ENCODE measurements around the gene MBTPS1. TPM values are rescaled to one million over a fixed set of nuclear protein-coding genes. Genes with fewer than 3 reads are reported as not detected.

Gene MBTPS1
- polyA plus RNA-seq, 2 of the 4 experiments (the other 2 are of a cell fraction): 50.3 to 88.4 TPM

DNA sequence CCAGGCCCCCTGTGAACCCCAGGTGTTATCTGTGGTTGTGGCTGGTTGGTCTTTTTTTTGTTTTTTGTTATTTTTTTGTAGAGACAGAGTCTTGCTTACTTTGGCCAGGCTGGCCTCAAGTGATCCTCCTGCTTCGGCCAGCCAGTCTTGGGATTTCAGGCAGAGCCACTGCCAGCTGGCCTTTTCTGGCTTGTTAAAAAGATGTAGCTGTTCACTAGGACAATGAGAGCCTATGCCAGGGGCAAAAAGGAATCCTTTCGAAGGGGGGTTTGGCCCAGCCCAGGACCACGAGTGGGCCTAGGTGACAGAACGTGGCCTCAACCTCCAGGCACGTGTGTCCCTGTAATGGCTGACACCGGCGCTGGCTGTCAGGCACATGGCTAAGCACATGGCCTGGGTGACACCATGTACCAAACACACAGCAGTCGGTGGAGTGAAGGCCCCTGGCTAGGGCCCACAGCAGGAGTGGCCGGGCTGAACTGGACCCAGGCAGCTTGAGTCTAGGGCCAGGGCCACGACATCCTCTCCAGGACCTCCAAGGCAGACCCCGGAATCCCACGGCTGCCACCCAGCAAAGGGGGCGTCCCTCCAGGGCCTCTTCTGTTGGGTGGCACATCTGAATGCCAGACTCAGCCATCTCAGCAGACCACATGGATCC is 67.2 kb downstream of the MBTPS1 start:
- Histone ChIP-seq H3K4me1 (no peaks in the 10 kb centered on the region), H3K9me3 (no peaks in the 10 kb centered on the region), H3K4me2 (no peak overlapping the region), H3K4me3 (no peak overlapping the region), H3K27ac (no peak overlapping the region)
- 88% methylated on average over 13 of the region's 13 CpGs for WGBS (ENCODE audit: missing lambda C conversion rate)
- ChIA-PET CTCF (interaction anchor here (1.4 to 1.8 kb wide), 2 partner anchors 93 to 96 kb away, joined by 4 to 7 read pairs; partner anchors contain the start of gene OSGIN1), POLR2A (no interaction called here)
- TF ChIP-seq CBX8 (IDR thresholded peaks at IDR 0.05): no peak
- no peak for TF ChIP-seq NFE2L2 (conservative IDR thresholded peaks at IDR 0.05; ENCODE audit: low read length)
- no peak for TF ChIP-seq CEBPB (IDR thresholded peaks at IDR 0.05)
- no peak for TF ChIP-seq SREBF2 (IDR thresholded peaks at IDR 0.05)
- no peak for TF ChIP-seq RAD21 (conservative IDR thresholded peaks at IDR 0.05 in 1 of 2, IDR thresholded peaks at IDR 0.05 in 1 of 2)
- TF ChIP-seq JUN (IDR thresholded peaks at IDR 0.05): no peak
- TF ChIP-seq USF2 (IDR thresholded peaks at IDR 0.05): no peak
- no peak for TF ChIP-seq ELK1 (IDR thresholded peaks at IDR 0.05; ENCODE audit: low read depth, low read length)
- TF ChIP-seq, protein P1, sequence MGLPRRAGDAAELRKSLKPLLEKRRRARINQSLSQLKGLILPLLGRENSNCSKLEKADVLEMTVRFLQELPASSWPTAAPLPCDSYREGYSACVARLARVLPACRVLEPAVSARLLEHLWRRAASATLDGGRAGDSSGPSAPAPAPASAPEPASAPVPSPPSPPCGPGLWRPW (IDR thresholded peaks at IDR 0.05): no peak
- no peak for TF ChIP-seq RNF2 (IDR thresholded peaks at IDR 0.05; ENCODE audit: borderline replicate concordance, low read depth)
- no peak for TF ChIP-seq CHD4 (IDR thresholded peaks at IDR 0.05; ENCODE audit: borderline replicate concordance)
- no peak for TF ChIP-seq MAFK (IDR thresholded peaks at IDR 0.05; ENCODE audit: partially characterized antibody)
- no peak for DNase-seq (ENCODE audit: low read depth in 1 of 2, low spot score in 1 of 2)
- FAIRE-seq: no peak
- no peak for ATAC-seq

DNA sequence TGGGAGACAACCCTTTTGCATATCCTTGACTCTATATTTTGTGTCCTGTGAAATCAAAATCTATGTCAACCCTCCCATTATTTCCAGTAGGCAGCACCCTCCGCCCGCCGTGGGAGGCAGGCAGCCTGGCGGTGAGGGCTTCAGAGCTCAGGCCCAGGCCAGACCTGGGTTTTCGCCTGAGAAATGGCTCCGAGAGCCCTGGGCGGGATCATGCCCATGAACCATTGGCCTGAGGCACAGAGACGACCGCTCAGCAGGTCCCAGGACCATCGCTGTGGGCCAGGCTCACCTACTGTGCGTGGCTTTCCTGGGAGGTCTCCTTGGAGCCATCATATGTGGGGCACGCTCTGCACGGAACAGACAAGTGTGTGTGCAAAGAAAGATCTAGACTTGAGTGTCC is 67.9 kb downstream of the MBTPS1 start:
- FAIRE-seq: no peak
- CTCF ChIA-PET: interaction anchor here (1.3 to 6.4 kb wide), 4 partner anchors 11 to 95 kb away, joined by 4 to 28 read pairs (median 6); partner anchors contain the start of gene OSGIN1
- 90% methylated on average over 13 of the region's 13 CpGs for WGBS (ENCODE audit: missing lambda C conversion rate)
- Histone ChIP-seq H3K27ac (no peak overlapping the region), H3K4me2 (no peak overlapping the region), H3K4me3 (no peak overlapping the region), H3K4me1 (no peaks in the 10 kb centered on the region), H3K9me3 (no peaks in the 10 kb centered on the region)
- POLR2A ChIA-PET: no interaction called here
- ATAC-seq: no peak
- DNase-seq (ENCODE audit: low read depth in 1 of 2, low spot score in 1 of 2): no peak
- TF ChIP-seq, protein P2, sequence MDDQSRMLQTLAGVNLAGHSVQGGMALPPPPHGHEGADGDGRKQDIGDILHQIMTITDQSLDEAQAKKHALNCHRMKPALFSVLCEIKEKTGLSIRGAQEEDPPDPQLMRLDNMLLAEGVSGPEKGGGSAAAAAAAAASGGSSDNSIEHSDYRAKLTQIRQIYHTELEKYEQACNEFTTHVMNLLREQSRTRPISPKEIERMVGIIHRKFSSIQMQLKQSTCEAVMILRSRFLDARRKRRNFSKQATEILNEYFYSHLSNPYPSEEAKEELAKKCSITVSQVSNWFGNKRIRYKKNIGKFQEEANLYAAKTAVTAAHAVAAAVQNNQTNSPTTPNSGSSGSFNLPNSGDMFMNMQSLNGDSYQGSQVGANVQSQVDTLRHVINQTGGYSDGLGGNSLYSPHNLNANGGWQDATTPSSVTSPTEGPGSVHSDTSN (IDR thresholded peaks at IDR 0.05): no peak
- TF ChIP-seq, protein P1 (IDR thresholded peaks at IDR 0.05): no peak
- TF ChIP-seq ZFP36 (IDR thresholded peaks at IDR 0.05; ENCODE audit: borderline replicate concordance, partially characterized antibody) (no peak), NFE2L2 (conservative IDR thresholded peaks at IDR 0.05; ENCODE audit: low read length) (no peak), ELK1 (IDR thresholded peaks at IDR 0.05; ENCODE audit: low read depth, low read length) (no peak), CBX2 (IDR thresholded peaks at IDR 0.05; ENCODE audit: borderline replicate concordance, low read depth) (no peak), FOSL2 (IDR thresholded peaks at IDR 0.05) (no peak), FOSL2 (CRISPR knock-in tag; IDR thresholded peaks at IDR 0.05) (no peak)
